Renal cortex interstitium (tissue), 15 donors: Measurements from ENCODE around the gene PTPRN. TPM values are rescaled to one million over a fixed set of nuclear protein-coding genes. Genes with fewer than 3 reads are reported as not detected.
A peak's percentile ranks its signal among the peaks of the same experiment; 100 is the strongest.

ENCODE experiments used
- DNase-seq, 11 donors: peaks; one replicate each; pipeline ENCODE4 v3.0.0-alpha.2; 2013; ENCODE audit warnings: low read depth in 9 of 11, low spot score in 4 of 11; ENCODE audit errors: extremely low read depth in 1 of 11
- long read RNA-seq, 16 experiments: transcript quantifications; one replicate each; lab custom pipeline, GENCODE V29; 2026
- polyA plus RNA-seq, 3 donors: library from polyadenylated mRNA; unstranded; fragments of 120-200 nt; gene quantifications; one replicate each; pipeline ENCODE4 v1.2.1, GENCODE V29; 2013; ENCODE audit not compliant: insufficient read length in 3 of 3

PTPRN gene
- polyA plus RNA-seq = under 1 TPM in 2 of 3 donors, not detected in 1; 0.16 to 0.65 TPM
- long read RNA-seq, donor 1 = 0 reads
- long read RNA-seq, donor 2 = 0 reads
- long read RNA-seq, donor 3 = 0 reads
- long read RNA-seq, donor 4 = 0 reads
- long read RNA-seq, donor 5 = 0 reads
- long read RNA-seq, donor 6 = 0 reads
- long read RNA-seq, donor 7 = 0 reads
- long read RNA-seq, donor 8 = 0 reads
- long read RNA-seq, donor 9 = 0 reads
- long read RNA-seq, donor 10 = 0 reads
- long read RNA-seq, donor 11 = 0 reads
- long read RNA-seq, donor 12 = 0 reads
- long read RNA-seq, donor 13 = 0 reads
- long read RNA-seq, donor 14 = 0 reads
- long read RNA-seq, donor 15 = 0 reads
- long read RNA-seq, donor 16 = 0 reads

GRCh38 chr2:219309278-219309677 lies at the start of gene PTPRN:
TSS of gene PTPRN (minus strand) at chr2:219309401. CDS start at chr2:219309332, 69 bp downstream.
- no peak for DNase-seq

DNA sequence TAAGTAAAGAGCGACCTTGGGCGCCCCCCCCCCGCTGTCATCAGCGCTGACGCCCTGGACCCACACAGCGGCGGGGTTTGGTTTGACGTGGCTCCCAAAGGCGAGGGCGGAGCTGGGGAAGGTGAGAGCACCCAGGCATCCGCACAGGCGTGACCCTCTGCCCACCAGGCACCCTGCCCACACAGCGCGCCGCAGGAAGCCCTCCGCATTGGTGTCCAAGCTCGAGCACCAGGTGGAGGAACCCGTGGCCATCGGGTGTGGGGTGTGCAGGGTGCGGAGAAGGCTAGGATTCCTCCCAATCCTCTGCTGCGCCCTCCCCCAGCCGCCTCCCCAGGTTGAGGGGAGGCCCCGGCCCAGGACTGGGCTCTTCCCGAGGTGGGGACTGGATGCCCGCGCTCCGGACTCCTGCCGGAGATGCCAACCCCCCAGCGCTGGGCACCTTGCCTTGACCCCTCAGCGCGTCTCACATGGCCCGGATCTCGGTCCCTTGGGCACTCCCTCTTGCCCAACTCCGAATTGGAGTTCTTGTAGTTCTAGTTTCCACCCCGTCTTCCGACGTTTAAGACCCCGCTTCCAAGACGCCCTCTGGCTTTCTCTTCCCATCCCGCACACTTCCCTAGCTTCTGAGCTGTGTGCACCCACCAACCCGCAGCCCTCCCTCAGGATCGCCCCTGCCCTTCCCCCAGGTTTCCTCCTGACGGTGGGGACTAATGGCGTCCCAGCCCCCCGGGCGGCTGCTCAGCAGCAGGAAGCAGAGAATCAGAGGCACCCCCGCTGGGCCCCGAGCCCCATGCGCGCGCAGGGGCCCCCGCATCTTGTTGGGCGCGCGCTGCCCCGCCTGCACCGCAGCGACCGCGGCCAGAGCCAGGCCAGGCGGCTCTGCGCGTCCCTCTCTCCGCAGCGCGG lies 49.2 kb upstream of the PTPRN start:
- DNase-seq = no peak

DNA sequence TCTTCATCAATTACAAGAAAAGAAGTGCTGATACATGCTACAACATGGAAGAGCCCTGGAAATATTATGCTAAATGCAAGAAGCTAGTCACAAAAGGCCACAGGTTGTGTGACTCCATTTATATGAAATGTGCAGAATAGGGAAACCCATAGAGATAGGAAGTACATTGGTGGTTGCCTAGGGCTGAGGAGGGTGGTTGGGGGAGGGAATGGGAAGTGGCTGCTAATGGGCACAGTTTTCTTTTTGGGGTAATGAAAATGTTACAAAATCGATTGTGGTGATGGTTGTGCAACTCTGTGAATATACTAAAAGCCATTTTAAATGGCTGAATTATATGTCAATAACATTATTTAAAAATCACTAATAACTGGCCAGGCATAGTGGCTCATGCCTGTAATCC lies 47.6 kb upstream of the PTPRN start:
- DNase-seq = no peak

- no peak for DNase-seq
Observed at GRCh38 chr2:219354582-219354981, 45.4 kb upstream of the PTPRN start.

DNA sequence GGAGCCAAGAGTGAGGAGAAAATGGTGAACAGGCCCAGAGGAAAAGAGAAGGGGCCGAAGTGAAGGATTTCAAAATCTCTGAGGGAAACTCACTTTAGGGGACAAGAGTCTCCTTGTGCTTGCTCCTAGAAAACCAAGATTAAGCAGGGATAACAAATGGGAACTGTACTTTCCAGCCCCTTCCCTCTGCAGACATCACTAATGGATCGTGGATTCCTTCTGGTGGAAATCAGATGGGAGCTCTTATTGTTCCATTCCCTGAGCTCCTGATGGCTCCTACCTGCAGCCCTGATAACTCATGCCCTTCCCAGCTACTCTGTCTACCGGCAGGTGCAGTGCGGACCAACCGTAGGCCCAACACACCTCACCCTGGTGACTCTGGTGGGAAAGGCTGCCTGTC lies 43.9 kb upstream of the PTPRN start:
- no peak for DNase-seq

DNA sequence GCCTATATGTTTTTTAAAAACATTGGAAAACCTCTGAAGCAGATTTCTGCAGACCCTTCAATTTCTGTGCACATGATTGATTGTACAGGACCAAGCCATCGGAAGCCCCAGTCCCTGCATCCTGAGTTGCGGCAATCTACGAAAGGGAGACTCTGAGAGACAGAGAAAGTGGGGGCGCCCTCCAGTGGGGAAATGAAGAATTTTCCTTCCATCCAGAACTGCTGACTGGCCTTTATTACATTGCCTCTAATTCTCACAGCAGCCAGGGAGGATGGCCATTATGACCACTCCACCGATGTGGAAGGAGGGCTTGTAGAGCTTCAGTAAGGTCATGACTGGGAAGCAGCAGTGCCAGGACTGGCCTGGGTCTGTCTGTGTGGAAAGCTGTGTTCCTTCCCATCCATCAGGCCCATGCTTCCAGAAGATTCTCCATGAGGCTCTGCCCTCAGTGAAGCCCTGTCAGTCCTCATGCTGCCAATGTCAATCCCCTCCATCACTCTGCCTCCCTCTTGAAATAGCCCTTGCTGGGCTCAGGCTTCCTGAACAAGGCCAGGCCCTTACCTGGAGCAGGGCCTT lies 43.3 kb upstream of the PTPRN start:
- DNase-seq = peak in 3 of 11 donors; percentile 22 to 33 (median 24)

DNA sequence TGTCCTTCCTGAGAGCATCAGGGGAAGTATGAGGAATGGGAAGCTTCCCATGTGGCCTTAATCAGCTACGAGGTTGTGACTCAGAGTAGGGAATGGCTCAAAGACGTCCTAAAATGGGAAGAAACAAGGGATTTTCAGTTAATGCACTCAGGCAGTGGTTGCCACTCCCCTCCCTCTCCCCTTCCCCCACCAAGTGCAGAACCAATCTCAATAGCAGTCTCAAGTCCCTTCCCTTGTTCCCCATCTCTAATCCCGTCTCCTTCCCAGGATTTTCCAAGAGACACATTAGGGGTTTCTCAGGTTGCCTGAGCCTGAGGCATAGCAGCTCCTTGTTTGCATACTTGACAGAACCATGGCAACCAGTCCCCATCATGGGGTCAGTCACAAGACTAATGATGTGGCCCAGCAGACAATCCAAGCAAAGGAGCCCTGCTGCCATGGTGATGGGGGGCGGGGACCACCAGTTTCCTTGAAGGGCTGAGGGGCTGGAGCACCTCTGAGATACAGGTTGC lies 41.6 kb upstream of the PTPRN start:
- no peak for DNase-seq

DNA sequence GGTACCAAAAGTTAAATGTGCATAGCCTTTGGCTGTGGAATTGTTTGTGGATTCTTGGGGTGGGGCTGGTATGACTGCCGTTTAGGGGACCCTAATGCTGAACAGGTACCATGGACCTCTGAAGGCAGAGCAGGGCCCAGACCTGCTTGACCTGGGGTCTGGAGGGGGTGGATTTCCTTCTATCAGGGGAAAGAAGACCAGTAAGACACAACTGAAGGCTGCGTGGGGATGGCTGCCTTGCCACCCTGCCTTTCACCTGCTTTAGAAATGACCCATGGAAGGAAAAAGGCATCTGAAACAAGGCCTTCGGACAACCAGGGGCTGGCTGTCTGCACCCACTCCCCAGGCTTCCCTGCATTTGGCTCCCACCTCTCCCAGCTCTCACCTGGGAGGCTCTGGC lies 41.0 kb upstream of the PTPRN start:
- DNase-seq = no peak

- peak in 4 of 11 donors; percentile 9 to 29 (median 18) for DNase-seq
Observed at GRCh38 chr2:219344751-219345430, 35.7 kb upstream of the PTPRN start.

GRCh38 chr2:219335373-219335786 lies 26.2 kb upstream of the PTPRN start:
- no peak for DNase-seq

DNA sequence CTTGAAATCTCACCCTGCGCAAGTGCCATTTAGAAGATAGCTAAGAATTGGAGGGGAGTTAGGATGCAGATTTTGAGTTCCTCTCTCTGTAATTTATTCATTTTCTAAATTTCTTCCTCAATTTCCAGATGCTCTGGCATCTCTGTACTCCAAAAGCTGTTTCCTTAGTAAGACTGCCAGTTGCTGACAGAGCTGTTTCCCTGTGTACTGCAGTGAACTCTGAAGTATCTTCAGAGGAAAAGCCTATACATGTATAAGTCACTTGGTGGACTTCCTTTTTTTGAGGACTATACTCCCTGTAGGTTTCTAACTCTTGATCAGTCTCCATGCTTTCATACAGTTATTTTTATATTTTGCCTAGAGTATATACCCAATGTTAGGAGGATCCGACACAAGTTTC lies 24.9 kb upstream of the PTPRN start:
- DNase-seq = no peak

DNA sequence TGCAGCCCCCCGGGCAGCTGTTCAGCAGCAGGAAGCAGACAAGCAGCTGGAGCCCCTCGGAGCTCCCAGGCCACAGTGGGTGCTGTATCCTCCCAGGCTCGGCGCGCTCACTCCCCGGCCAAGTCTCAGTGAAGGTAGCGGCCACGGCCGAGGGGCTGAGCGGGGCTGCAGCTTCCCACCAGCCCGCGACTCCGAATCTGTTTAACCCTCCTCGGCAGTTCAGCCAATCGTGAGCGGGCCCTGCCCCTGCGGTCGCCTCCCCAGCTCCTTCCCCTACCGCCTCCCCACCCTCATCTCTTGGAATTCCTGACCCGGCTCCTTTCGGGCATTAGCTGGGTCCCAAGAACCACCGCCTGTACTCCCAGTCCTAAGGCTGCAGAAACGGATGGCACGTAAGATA lies 23.3 kb upstream of the PTPRN start, which contains the start of gene RESP18:
Gene RESP18, minus strand, starts transcription at position 203 of the 400 bp plus-strand sequence.
- no peak for DNase-seq

- DNase-seq = peak in 9 of 11 donors; percentile 30 to 69 (median 53)
Observed at GRCh38 chr2:219331560-219332213, 22.5 kb upstream of the PTPRN start.

DNA sequence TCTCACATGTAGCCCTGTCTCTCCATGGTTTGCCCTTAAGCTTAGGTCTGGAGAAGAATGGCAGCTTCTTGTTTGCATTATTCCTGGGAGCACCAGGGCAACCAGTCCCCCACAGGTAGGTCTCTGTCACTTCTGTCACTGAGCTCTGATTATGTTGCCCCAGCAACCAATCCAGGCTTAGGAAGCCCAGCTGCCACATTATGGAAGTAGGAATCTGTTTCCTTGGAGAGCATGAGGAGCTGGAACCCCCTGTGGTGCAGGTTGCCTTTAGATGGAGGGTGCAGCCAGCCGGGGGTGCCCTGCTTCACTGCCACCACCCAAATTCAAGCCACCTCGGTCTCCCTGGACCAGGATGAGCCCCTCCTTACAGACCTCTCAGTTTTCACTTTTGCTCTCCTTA lies 18.5 kb upstream of the PTPRN start:
- DNase-seq = no peak

- no peak for DNase-seq
Observed at GRCh38 chr2:219325657-219326315, 16.6 kb upstream of the PTPRN start.

- no peak for DNase-seq
Observed at GRCh38 chr2:219325136-219325535, 15.9 kb upstream of the PTPRN start.

GRCh38 chr2:219323434-219323833 lies 14.2 kb upstream of the PTPRN start:
- DNase-seq = no peak
